Heart left ventricle (tissue), 16 donors: ENCODE results near the gene GUCY2C. TPM values are rescaled to one million over a fixed set of nuclear protein-coding genes. Genes with fewer than 3 reads are reported as not detected.

Experiments
- ATAC-seq, 4 donors: fragments of 200-7000 bp; cut with Tn5 transposase; one replicate each; pipeline ENCODE4 v1.9.1; 2020 to 2022; ENCODE audit warnings: moderate library complexity in 4 of 4, mild to moderate bottlenecking in 3 of 4, moderate number of reproducible peaks in 1 of 4
- DNase-seq, 5 donors: peaks; one replicate each; pipeline ENCODE4 v3.0.0-alpha.2; 2020
- H3K27ac ChIP-seq, 12 donors: fragments of 200-600 bp; sonication (generic) in 4 of 12; one replicate each; pipeline versions ENCODE4 v1.5.0 to v1.8.0; 2016 to 2022; ENCODE audit warnings: mild to moderate bottlenecking in 2 of 12
- H3K27me3 ChIP-seq, 9 donors: fragments of 200-600 bp; sonication (generic) in 2 of 9; one replicate each; pipeline versions ENCODE4 v1.5.1 to v1.8.0; 2016 to 2022; ENCODE audit warnings: mild to moderate bottlenecking in 3 of 9
- H3K36me3 ChIP-seq, 9 donors: fragments of 200-600 bp; sonication (generic) in 2 of 9; one replicate each; pipeline versions ENCODE4 v1.5.0 to v1.8.0; 2018 to 2022; ENCODE audit warnings: mild to moderate bottlenecking in 2 of 9
- H3K4me1 ChIP-seq, 12 donors: fragments of 200-600 bp; sonication (generic) in 4 of 12; one replicate each; pipeline versions ENCODE4 v1.5.0 to v1.8.0; 2016 to 2022; ENCODE audit warnings: mild to moderate bottlenecking in 3 of 12
- H3K4me3 ChIP-seq, 12 donors: fragments of 200-600 bp; sonication (generic) in 4 of 12; one replicate each; pipeline versions ENCODE4 v1.5.0 to v1.8.0; 2017 to 2022; ENCODE audit warnings: mild to moderate bottlenecking in 9 of 12, moderate library complexity in 4 of 12
- H3K9me3 ChIP-seq, 12 donors: fragments of 200-600 bp; sonication (generic) in 4 of 12; one replicate each; pipeline versions ENCODE4 v1.5.0 to v1.8.0; 2016 to 2022; ENCODE audit warnings: mild to moderate bottlenecking in 1 of 12
- CTCF ChIP-seq, 12 donors: fragments of 200-600 bp; sonication (generic) in 4 of 12; IDR thresholded peaks; one replicate each; pipeline versions ENCODE4 v1.5.0 to v1.8.0; 2018 to 2022; ENCODE audit warnings: antibody characterized with exemption in 12 of 12, mild to moderate bottlenecking in 5 of 12
- POLR2A ChIP-seq, 2 donors: fragments of 450-650 bp; IDR thresholded peaks; one replicate each; pipeline ENCODE4 v1.6.1; 2017; ENCODE audit warnings: antibody characterized with exemption in 2 of 2, mild to moderate bottlenecking in 2 of 2, moderate library complexity in 2 of 2
- WGBS, 4 donors: extraction: QIAGEN DNeasy Blood & Tissue Kit in 2 of 4; methylation state at CpG; one replicate each; pipeline versions ENCODE4 v1.1.5 to v1.1.7; 2013 to 2018; 5-methylcytosine and 5-hydroxymethylcytosine counted together
- intact Hi-C, 10 donors: fragments of 100-400 bp; cut with DNase I; formaldehyde crosslinking; loops; one replicate each; pipeline versions ENCODE4 v1.11.1 to v1.14.2; 2022
- polyA plus RNA-seq, 2 donors: library from polyadenylated mRNA; stranded (reverse); fragments of 200-250 nt; gene quantifications; one replicate each; pipeline ENCODE4 v1.2.3, GENCODE V29; 2013
- total RNA-seq, 9 donors: library from RNA; depleted of rRNA in 2 of 9; stranded (reverse); fragments of >200 nt in 2 of 9; fragmentation: NEBNext Ultra II Directional in 3 of 9; extraction: Animal tissue kit (Norgen Biotek cat#: 25700) in 3 of 9; gene quantifications; one replicate each; pipeline versions ENCODE4 v1.1.0 to v1.2.4, GENCODE V29; 2016 to 2023
- donor health status: ischemic (EF 13 %, LVEDD 7.1; RV severe dilation, severe dysfunction).
- donor health status: healthy with polysubstance abuse.
- donor health status: DM: no; HTN: yes; CAD: no.
- donor health status: DM: no; HTN: no; CAD: no.
- donor health status: ischemic (EF 25% LVEDD 6.9; RV normal size, moderate dysfunction).
- donor health status: ischemic (EF 25% LVEDD 5.7; RV mildly dilated, moderate dysfunction).
- donor health status: healthy.
- donor health status: DM: yes; HTN: yes; CAD: no.
- donor health status: ischemic (EF 35%, LVEDD 5.7; RV mildly dilated, moderate dysfunction).
- donor health status: nonischemic (EF 11% LVEDD 7.7; RV severe dilation, severe dysfunction).
- donor health status: DM: yes; HTN: yes; CAD: no.
- donor health status: PGD.
- donor health status: ischemic (EF 29% LVEDD 5.4; RV normal size, mild dysfunction).
- donor health status: nonischemic (EF 23%, LVEDD 6.1; RV moderate dilation, normal function).

Gene GUCY2C
- total and polyA plus RNA-seq, 11 donors = 0.03 to 0.15 TPM; not detected in 9

- Histone ChIP-seq H3K36me3 (no peaks in the 10 kb centered on the region), H3K4me3 (no peak overlapping the region), H3K27me3 (no peaks in the 10 kb centered on the region), H3K9me3 (peaks cover 0 to 32% (median 12%) of the 10 kb centered on the region in 12 donors), H3K4me1 (peaks cover 0 to 29% (median 18%) of the 10 kb centered on the region in 12 donors), H3K27ac (peak overlapping the region in 10 of 12 donors; percentile 1 to 78 (median 48))
- TF ChIP-seq POLR2A (IDR thresholded peaks at IDR 0.05) = no peak
- no peak for TF ChIP-seq CTCF (IDR thresholded peaks at IDR 0.05)
- intact Hi-C loops = loop anchor here in 6 of 10 donors (5.0 to 10.0 kb wide), 5 partner anchors 41 to 378 kb away; partner anchors contain the start of gene PLBD1 (in 1 of the 6)
- peak; percentile 42 to 85 (median 73) for ATAC-seq
- WGBS, 4 donors = 25 to 44% (median 34%) methylated on average over 3 of the region's 3 CpGs
- DNase-seq = no peak
These were observed 83.4 kb downstream of the GUCY2C start for GRCh38 chr12:14612898-14613445.

- DNase-seq (no peak), ATAC-seq (peak in 2 of 4 donors; percentile 62 to 85)
- WGBS, 4 donors = 79 to 85% (median 83%) methylated on average over 3 of the region's 3 CpGs
- peak overlapping the region in 7 of 12 donors; percentile 13 to 58 (median 41) for H3K27ac ChIP-seq
- no peak for TF ChIP-seq CTCF (IDR thresholded peaks at IDR 0.05)
- no peak for TF ChIP-seq POLR2A (IDR thresholded peaks at IDR 0.05)
- no peak overlapping the region for H3K4me3 ChIP-seq
- peaks cover 0 to 29% (median 18%) of the 10 kb centered on the region in 12 donors for H3K4me1 ChIP-seq
- intact Hi-C loops = loop anchor here in 6 of 10 donors (5.0 to 10.0 kb wide), 5 partner anchors 40 to 377 kb away; partner anchors contain the start of gene PLBD1 (in 1 of the 6)
- H3K9me3 ChIP-seq = peaks cover 0 to 39% (median 19%) of the 10 kb centered on the region in 12 donors
- H3K36me3 ChIP-seq = no peaks in the 10 kb centered on the region
- no peaks in the 10 kb centered on the region for H3K27me3 ChIP-seq
These were observed 84.1 kb downstream of the GUCY2C start for GRCh38 chr12:14612250-14612649.

- H3K27me3 ChIP-seq = no peaks in the 10 kb centered on the region
- no peak for TF ChIP-seq CTCF (IDR thresholded peaks at IDR 0.05)
- TF ChIP-seq POLR2A (IDR thresholded peaks at IDR 0.05) = no peak
- H3K4me3 ChIP-seq = no peak overlapping the region
- peaks cover 0 to 29% (median 18%) of the 10 kb centered on the region in 12 donors for H3K4me1 ChIP-seq
- peaks cover 0 to 44% (median 21%) of the 10 kb centered on the region in 12 donors for H3K9me3 ChIP-seq
- ATAC-seq (peak in 2 of 4 donors; percentile 60 to 63), DNase-seq (no peak)
- no peaks in the 10 kb centered on the region for H3K36me3 ChIP-seq
- 84 to 91% (median 87%) methylated on average over 3 of the region's 3 CpGs for WGBS, 4 donors
- intact Hi-C loops = loop anchor here in 6 of 10 donors (5.0 to 10.0 kb wide), 5 partner anchors 39 to 377 kb away; partner anchors contain the start of gene PLBD1 (in 1 of the 6)
- H3K27ac ChIP-seq = peak overlapping the region in 4 of 12 donors; percentile 13 to 58 (median 26)
These were observed 84.7 kb downstream of the GUCY2C start for GRCh38 chr12:14611640-14612203.

- peaks cover 0 to 85% (median 47%) of the 10 kb centered on the region in 12 donors for H3K9me3 ChIP-seq
- H3K4me1 ChIP-seq = peaks cover 0 to 11% (median 0%) of the 10 kb centered on the region in 12 donors
- H3K27ac ChIP-seq = no peak overlapping the region
- intact Hi-C loops = no loop called here
- no peak overlapping the region for H3K4me3 ChIP-seq
- ATAC-seq (no peak), DNase-seq (no peak)
- H3K27me3 ChIP-seq = no peaks in the 10 kb centered on the region
- TF ChIP-seq POLR2A (IDR thresholded peaks at IDR 0.05) = no peak
- H3K36me3 ChIP-seq = no peaks in the 10 kb centered on the region
These were observed 88.8 kb downstream of the GUCY2C start for GRCh38 chr12:14607568-14607967.
